Smooth muscle cell (in vitro differentiated cells): Measurements from ENCODE around the gene AMN. TPM values are rescaled to one million over a fixed set of nuclear protein-coding genes. Genes with fewer than 3 reads are reported as not detected.

ENCODE experiments used
- DNase-seq: peaks from one replicate; lab custom pipeline; 2025; ENCODE audit not compliant: unreplicated experiment; lab: John Stamatoyannopoulos, UW
- H2AFZ ChIP-seq: fragments of 200-600 bp; sonication (generic); 2 replicates; pipeline ENCODE4 v1.6.0; 2016; ENCODE audit warnings: antibody characterized with exemption, low read depth, mild to moderate bottlenecking
- H3F3A ChIP-seq: fragments of 200-600 bp; sonication (generic); 2 replicates; pipeline ENCODE4 v1.6.0; 2017; ENCODE audit warnings: antibody characterized with exemption, low read depth
- H3K27ac ChIP-seq: fragments of 200-600 bp; sonication (generic); 2 replicates; pipeline ENCODE4 v1.5.1; 2016; ENCODE audit warnings: low read depth, mild to moderate bottlenecking
- H3K27me3 ChIP-seq: fragments of 200-600 bp; sonication (generic); 2 replicates; pipeline ENCODE4 v1.6.1; 2016; ENCODE audit warnings: low read depth, mild to moderate bottlenecking
- H3K36me3 ChIP-seq: fragments of 200-600 bp; sonication (generic); 2 replicates; pipeline ENCODE4 v1.5.1; 2016; ENCODE audit warnings: low read depth
- H3K4me1 ChIP-seq: fragments of 200-600 bp; sonication (generic); 2 replicates; pipeline ENCODE4 v1.5.1; 2016; ENCODE audit warnings: low read depth
- H3K4me2 ChIP-seq: fragments of 200-600 bp; sonication (generic); 2 replicates; pipeline ENCODE4 v1.6.0; 2016; ENCODE audit warnings: mild to moderate bottlenecking
- H3K4me3 ChIP-seq: fragments of 200-600 bp; sonication (generic); 2 replicates; pipeline ENCODE4 v1.5.1; 2016; ENCODE audit warnings: mild to moderate bottlenecking
- H3K79me2 ChIP-seq: fragments of 200-600 bp; sonication (generic); 2 replicates; pipeline ENCODE4 v1.6.0; 2016; ENCODE audit warnings: low read depth, mild to moderate bottlenecking
- H3K9ac ChIP-seq: fragments of 200-600 bp; sonication (generic); 2 replicates; pipeline ENCODE4 v1.6.0; 2016; ENCODE audit warnings: low read depth
- H3K9me3 ChIP-seq: fragments of 200-600 bp; sonication (generic); replicated peaks from 2 replicates; pipeline ENCODE4 v1.5.1; 2016; ENCODE audit warnings: low read depth
- H4K20me1 ChIP-seq: fragments of 200-600 bp; sonication (generic); 2 replicates; pipeline ENCODE4 v1.6.0; 2016; ENCODE audit warnings: low read depth
- WGBS: methylation state at CpG from one replicate; pipeline ENCODE4 v1.1.7; 2016; ENCODE audit warnings: low lambda C conversion rate; 5-methylcytosine and 5-hydroxymethylcytosine counted together
- polyA plus RNA-seq: library from polyadenylated mRNA; unstranded; fragments of >200 nt; fragmentation: Nextera tagmentation; extraction: Ambion mirVana; gene quantifications from 2 replicates; pipeline ENCODE4 v1.2.1, GENCODE V29; 2016
- total RNA-seq: library from RNA; depleted of rRNA; stranded (reverse); fragments of >200 nt; gene quantifications from 2 replicates; pipeline ENCODE4 v1.2.3, GENCODE V29; 2014
- TF ChIP-seq, protein P1 (sequence below): fragments of 200-600 bp; sonication (generic); IDR thresholded peaks from 2 replicates; pipeline ENCODE4 v1.5.1; 2017; ENCODE audit warnings: borderline replicate concordance, mild to moderate bottlenecking, antibody characterized with exemption; ENCODE audit not compliant: insufficient read depth, poor library complexity, severe bottlenecking

The AMN gene
- total and polyA plus RNA-seq, 2 experiments from 2014 or later: 0.31 to 0.65 TPM

DNA sequence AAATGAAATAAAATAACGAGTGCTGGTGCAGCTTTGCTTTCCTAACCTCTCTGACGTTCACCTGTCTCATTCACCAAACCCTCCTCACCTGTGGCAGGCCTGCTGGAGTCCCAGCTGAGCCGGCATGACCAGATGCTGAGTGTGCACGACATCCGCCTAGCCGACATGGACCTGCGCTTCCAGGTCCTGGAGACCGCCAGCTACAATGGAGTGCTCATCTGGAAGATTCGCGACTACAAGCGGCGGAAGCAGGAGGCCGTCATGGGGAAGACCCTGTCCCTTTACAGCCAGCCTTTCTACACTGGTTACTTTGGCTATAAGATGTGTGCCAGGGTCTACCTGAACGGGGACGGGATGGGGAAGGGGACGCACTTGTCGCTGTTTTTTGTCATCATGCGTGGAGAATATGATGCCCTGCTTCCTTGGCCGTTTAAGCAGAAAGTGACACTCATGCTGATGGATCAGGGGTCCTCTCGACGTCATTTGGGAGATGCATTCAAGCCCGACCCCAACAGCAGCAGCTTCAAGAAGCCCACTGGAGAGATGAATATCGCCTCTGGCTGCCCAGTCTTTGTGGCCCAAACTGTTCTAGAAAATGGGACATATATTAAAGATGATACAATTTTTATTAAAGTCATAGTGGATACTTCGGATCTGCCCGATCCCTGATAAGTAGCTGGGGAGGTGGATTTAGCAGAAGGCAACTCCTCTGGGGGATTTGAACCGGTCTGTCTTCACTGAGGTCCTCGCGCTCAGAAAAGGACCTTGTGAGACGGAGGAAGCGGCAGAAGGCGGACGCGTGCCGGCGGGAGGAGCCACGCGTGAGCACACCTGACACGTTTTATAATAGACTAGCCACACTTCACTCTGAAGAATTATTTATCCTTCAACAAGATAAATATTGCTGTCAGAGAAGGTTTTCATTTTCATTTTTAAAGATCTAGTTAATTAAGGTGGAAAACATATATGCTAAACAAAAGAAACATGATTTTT, 17.1 kb upstream of the AMN start:
- no peak overlapping the region for H3K27ac ChIP-seq
- no peak overlapping the region for H3K4me3 ChIP-seq
- H3K27me3 ChIP-seq: no peaks in the 10 kb centered on the region
- 97% methylated on average over 38 of the region's 38 CpGs for WGBS
- no peaks in the 10 kb centered on the region for H3K9me3 ChIP-seq
- H3K9ac ChIP-seq: no peak overlapping the region
- TF ChIP-seq, protein P1, sequence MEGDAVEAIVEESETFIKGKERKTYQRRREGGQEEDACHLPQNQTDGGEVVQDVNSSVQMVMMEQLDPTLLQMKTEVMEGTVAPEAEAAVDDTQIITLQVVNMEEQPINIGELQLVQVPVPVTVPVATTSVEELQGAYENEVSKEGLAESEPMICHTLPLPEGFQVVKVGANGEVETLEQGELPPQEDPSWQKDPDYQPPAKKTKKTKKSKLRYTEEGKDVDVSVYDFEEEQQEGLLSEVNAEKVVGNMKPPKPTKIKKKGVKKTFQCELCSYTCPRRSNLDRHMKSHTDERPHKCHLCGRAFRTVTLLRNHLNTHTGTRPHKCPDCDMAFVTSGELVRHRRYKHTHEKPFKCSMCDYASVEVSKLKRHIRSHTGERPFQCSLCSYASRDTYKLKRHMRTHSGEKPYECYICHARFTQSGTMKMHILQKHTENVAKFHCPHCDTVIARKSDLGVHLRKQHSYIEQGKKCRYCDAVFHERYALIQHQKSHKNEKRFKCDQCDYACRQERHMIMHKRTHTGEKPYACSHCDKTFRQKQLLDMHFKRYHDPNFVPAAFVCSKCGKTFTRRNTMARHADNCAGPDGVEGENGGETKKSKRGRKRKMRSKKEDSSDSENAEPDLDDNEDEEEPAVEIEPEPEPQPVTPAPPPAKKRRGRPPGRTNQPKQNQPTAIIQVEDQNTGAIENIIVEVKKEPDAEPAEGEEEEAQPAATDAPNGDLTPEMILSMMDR: no peak
- H3K36me3 ChIP-seq: no peaks in the 10 kb centered on the region
- H3K4me1 ChIP-seq: no peaks in the 10 kb centered on the region
- H3K79me2 ChIP-seq: no peaks in the 10 kb centered on the region
- H4K20me1 ChIP-seq: no peaks in the 10 kb centered on the region
- H2AFZ ChIP-seq: no peak overlapping the region
- H3K4me2 ChIP-seq: no peak overlapping the region
- H3F3A ChIP-seq: no peaks in the 10 kb centered on the region
- no peak for DNase-seq

DNA sequence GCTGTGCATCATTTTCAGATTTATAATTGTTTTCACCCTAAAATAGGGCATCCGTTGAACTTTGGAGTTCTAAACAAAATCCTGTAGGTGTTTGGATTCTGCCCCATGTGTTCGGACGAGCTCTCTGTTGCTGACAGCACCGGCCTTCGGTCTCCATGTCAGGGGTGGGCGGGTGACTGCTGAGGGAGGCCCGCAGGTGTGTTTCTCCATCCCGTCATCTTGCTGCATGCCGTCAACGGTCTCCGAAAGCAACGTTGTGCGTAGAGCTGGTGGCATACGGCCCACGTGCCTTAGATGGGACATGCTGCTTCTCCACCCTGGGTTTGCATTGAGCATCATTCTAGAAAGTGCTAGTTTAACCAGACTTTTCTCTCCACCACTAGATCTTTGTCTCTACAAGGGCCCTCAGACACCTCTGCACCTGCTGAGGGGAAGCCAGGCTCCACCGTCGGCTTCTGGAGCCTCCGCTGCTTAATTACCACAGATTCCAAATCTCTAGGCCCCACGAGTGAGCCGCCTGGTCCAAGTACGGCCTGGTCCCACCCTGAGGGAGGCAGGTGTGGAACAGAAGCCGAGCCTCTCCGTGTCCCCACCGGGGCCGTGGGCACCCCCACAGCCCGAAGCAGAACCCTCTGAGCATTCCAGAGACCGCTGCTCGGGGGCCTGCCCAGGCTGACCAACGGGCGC, 15.7 kb upstream of the AMN start:
- DNase-seq: no peak
- Histone ChIP-seq H2AFZ (no peak overlapping the region), H3K27me3 (no peaks in the 10 kb centered on the region), H3K27ac (no peak overlapping the region), H4K20me1 (no peaks in the 10 kb centered on the region), H3F3A (no peaks in the 10 kb centered on the region), H3K36me3 (no peaks in the 10 kb centered on the region), H3K4me1 (no peaks in the 10 kb centered on the region), H3K79me2 (no peaks in the 10 kb centered on the region), H3K4me3 (no peak overlapping the region), H3K4me2 (no peak overlapping the region), H3K9ac (no peak overlapping the region), H3K9me3 (no peaks in the 10 kb centered on the region)
- 99% methylated on average over 30 of the region's 30 CpGs for WGBS
- TF ChIP-seq, protein P1: no peak

DNA sequence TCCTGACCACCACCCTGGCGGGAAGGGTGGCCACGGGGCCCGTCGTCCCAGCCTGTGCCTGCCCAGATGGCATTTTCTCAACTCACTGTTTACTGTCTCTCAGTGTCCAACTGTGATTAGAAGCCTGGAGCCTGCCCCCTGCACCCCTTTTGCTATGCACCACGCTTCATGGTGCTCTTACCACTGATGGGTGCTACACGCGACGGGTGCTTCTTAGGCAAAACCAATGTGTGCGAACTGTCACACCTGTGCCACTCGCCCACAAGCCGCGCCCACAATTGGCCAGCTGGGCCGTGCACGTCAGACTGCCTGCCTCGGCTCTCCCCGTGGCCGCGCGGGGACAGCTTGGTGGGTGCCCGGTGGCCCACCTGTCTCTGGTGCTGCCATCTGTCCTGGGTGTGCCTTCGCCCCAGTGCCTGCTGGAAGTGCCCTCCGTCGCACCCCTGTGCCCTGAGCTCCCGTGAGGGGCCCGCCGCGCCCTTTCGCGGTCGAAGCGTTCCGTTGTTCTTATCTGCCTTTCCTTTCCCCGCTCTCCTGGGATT, 15.1 kb upstream of the AMN start:
- no peaks in the 10 kb centered on the region for H3K4me1 ChIP-seq
- no peaks in the 10 kb centered on the region for H4K20me1 ChIP-seq
- H3K36me3 ChIP-seq: no peaks in the 10 kb centered on the region
- 97% methylated on average over 33 of the region's 33 CpGs for WGBS
- H2AFZ ChIP-seq: no peak overlapping the region
- H3F3A ChIP-seq: no peaks in the 10 kb centered on the region
- DNase-seq: no peak
- no peak overlapping the region for H3K4me3 ChIP-seq
- TF ChIP-seq, protein P1: no peak
- no peak overlapping the region for H3K27ac ChIP-seq
- no peak overlapping the region for H3K4me2 ChIP-seq
- no peaks in the 10 kb centered on the region for H3K27me3 ChIP-seq
- H3K79me2 ChIP-seq: no peaks in the 10 kb centered on the region
- no peak overlapping the region for H3K9ac ChIP-seq
- no peaks in the 10 kb centered on the region for H3K9me3 ChIP-seq
